ENCODE data around the gene IQGAP2.
A peak's percentile ranks its signal among the peaks of the same experiment; 100 is the strongest.
"Not testable (repeated sequence)": the region's sequence is repeated elsewhere in the genome, so short reads cannot be mapped to it uniquely, and the experiment has no call there.

The IQGAP2 gene

GRCh38 chr5:76542887-76543690, 140.0 kb downstream of the IQGAP2 start:
- DNase-seq (ENCODE audit: low spot score): no peak

- DNase-seq (ENCODE audit: low spot score): peak; percentile 53
These were observed 141.3 kb downstream of the IQGAP2 start for GRCh38 chr5:76544268-76544926.

DNA sequence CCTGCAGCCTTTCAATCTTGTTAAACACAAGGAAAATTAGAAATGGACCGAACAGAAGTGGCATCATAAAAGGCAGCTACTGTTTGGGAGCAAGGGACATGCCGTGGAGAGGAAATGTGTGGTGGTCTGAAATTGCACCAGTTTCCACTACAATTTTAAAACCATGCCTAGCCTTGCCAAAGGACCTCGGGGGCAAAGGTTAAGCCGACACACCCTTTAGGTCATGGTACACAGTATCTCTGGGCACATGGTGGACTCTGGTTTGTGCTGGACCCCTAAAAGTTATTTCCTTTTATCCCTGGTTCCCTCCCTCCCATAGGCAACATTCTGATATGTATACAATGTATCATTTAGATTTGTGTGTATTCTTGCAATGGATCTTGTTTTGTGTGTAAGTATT, 142.1 kb downstream of the IQGAP2 start:
- DNase-seq (ENCODE audit: low spot score): no peak

- DNase-seq (ENCODE audit: low spot score): no peak
These were observed 143.5 kb downstream of the IQGAP2 start for GRCh38 chr5:76546497-76547102.

DNA sequence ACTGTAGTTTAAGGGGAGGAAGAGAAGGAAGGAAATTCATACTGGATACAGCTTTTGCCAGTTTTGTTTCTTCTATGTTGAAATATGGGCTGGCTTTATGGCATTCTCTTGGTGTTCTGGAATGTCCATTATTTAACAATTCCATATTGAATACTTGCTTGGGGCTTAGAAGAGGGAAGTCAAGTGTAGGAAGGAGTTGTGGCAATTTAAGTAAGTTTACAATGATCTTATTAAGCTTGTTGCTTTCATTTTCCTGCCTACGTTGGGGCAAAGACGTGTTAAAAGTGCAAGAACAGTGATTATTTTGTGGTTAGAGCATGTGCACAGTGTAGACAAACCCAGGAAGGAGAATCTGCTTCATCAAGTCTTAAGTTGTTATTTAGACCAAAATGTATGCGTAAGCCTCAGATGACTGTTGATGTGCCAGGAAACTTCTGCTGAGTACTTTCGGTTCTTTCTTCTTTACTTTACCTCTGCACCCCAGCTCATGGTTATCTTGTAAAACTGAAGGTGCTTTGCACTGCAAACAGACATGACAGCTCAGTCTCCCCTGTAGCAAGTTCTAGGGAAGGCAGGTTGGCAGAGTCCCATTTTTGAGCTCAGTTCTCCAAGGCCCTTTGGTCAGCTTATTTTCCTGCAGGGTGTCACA, 144.3 kb downstream of the IQGAP2 start:
- DNase-seq (ENCODE audit: low spot score): no peak

DNA sequence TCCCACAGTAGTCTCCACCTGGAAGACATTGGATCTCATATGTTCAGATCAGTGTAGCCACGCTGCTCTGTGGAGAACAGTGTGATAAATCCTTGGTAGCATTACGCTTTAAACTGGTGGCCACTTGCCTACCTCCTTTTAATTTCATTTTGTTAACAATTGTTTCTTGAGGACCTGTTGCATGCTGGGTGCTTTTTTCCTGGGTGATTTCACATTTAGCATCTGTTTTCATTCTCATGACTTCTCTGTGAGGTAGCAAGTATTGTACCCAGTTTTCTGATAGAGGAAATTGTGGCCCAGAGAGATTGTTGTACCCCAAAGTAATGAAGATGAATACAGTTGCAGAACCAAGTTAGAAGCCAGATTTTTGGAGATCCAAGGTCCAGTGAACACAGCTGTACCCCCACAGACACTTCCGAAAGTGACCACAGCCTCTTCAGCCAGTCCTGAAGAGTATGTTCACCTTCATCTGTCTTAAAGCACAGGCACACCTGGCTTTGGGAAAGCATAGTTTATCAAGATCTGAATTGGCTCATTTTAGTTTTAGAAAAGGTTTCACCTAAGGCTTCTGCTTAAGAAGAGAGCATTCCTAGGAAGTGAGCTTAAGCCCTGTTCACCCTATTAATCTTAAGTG, 144.9 kb downstream of the IQGAP2 start:
- DNase-seq (ENCODE audit: low spot score): no peak

- no peak for DNase-seq (ENCODE audit: low spot score)
These were observed 145.6 kb downstream of the IQGAP2 start for GRCh38 chr5:76548525-76549229.

- DNase-seq (ENCODE audit: low spot score): not testable (repeated sequence)
These were observed 147.8 kb downstream of the IQGAP2 start for GRCh38 chr5:76550881-76551280.

DNA sequence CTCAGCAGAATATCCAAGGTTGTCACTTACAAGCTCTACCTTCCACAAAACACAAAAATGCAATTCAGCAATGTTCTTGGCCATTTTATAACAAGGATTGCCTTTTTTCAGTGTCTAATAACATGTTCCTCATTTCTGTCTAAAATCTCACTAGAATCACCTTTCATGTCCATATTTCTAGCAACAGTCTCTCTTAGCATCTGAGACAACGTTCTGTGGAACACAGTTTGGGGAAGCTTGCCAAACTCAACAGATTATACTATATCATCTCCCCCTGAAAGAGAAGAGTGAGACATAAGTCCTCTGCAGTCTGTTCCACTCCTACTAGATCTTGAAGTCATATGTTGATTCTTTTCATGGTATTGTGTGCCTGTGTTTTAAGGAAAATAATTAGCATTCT, 149.5 kb downstream of the IQGAP2 start:
- DNase-seq (ENCODE audit: low spot score): no peak

DNA sequence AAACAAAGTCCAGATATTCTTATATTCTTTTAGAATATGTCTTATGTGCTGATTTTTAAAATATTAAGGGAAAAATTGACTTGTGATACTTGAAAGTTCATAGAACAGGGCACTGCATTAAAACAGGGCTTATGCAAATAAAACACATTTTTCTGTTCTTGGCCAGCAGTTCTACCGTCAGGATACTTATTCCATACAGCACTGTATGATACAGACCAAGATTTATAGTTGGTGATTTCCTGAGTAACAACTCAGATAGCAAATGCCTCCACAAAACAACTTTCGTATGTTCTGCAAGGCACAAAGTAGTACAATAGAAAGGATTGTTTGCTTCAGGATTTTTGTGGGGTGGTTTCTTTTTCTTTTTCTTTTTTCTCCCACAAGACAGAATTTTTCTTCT, 150.2 kb downstream of the IQGAP2 start:
- DNase-seq (ENCODE audit: low spot score): no peak

DNA sequence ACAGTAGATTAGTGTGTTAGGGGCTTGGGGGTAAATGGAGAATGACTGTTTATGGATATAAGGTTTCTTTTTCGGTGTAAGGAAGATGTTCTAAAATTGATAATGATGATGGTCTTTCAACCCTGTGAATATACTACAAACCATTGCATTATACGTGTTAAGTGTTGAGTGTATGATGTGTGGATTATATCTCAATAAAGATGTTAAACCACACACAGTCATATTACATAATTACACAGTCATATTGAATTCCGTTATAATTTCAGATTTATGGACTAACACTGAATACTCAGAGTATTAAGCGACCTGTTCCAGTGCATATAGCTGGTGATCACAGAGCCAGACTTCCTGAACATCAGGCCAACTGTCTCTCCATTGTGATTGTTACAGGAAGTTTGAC, 152.0 kb downstream of the IQGAP2 start:
- no peak for DNase-seq (ENCODE audit: low spot score)

GRCh38 chr5:76555717-76556116, 152.6 kb downstream of the IQGAP2 start:
- DNase-seq (ENCODE audit: low spot score): no peak

- no peak for DNase-seq (ENCODE audit: low spot score)
These were observed 153.6 kb downstream of the IQGAP2 start for GRCh38 chr5:76556511-76557221.

GRCh38 chr5:76560952-76561891, 158.1 kb downstream of the IQGAP2 start:
- DNase-seq (ENCODE audit: low spot score): no peak

- DNase-seq (ENCODE audit: low spot score): no peak
These were observed 158.9 kb downstream of the IQGAP2 start for GRCh38 chr5:76561959-76562358.

GRCh38 chr5:76565009-76565408, 161.9 kb downstream of the IQGAP2 start:
- no peak for DNase-seq (ENCODE audit: low spot score)

DNA sequence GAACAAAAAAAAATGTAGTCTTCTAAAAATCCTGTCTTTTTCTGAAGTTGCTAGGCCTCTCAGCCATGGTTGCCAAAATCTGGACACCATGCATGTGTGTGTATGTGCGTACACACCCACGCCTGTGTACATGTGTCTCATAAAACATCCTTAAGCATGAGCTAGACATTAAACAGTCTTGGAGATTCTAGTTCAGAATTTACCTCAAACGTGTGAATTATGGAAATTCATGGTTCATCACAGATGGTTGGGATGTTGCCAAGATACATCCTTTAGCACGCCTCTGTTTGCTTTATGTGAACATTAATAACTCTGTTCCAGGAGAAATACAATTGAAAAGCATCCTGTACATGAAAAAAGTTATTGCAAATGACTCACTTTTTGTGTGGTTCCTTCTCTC, 167.1 kb downstream of the IQGAP2 start:
- no peak for DNase-seq (ENCODE audit: low spot score)

DNA sequence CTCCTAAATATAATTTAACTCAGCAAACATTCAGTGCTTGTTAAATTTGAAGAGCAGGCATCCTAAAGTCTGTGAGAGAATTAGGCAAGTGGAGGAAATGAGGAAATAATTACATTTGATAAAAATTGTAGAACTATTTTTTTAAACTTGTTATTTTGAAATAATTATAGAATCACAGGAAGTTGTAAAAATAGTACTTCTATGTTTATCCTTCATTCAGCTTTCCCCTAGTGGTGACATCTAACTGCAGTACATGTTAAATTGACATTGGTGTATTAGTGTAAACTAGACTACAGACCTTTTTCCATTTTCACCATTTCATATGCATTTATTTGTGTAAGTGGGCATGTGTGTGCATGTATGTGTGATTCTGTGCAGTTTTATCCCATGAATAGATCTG, 168.5 kb downstream of the IQGAP2 start:
- no peak for DNase-seq (ENCODE audit: low spot score)

GRCh38 chr5:76576450-76576849, 173.4 kb downstream of the IQGAP2 start:
- no peak for DNase-seq (ENCODE audit: low spot score)

- DNase-seq (ENCODE audit: low spot score): no peak
These were observed 173.9 kb downstream of the IQGAP2 start for GRCh38 chr5:76576996-76577395.
